Measurements from ENCODE around the gene CLCN6. TPM values are rescaled to one million over a fixed set of nuclear protein-coding genes. Genes with fewer than 3 reads are reported as not detected.

The CLCN6 gene
- total and polyA plus RNA-seq, 2 of the 13 experiments (the other 11 are each of a cell fraction or from before 2014, with no cell fraction given) = 14.9 to 19.3 TPM

GRCh38 chr1:11838349-11839272 lies 32.6 kb downstream of the CLCN6 start (continued):
- TF ChIP-seq PAXIP1 (CRISPR knock-in tag; conservative IDR thresholded peaks at IDR 0.05) = no peak
- no peak for TF ChIP-seq PHB2 (IDR thresholded peaks at IDR 0.05; ENCODE audit: partially characterized antibody)
- TF ChIP-seq RFX3 (CRISPR knock-in tag; IDR thresholded peaks at IDR 0.05) = no peak
- TF ChIP-seq MNT (IDR thresholded peaks at IDR 0.05) = no peak
- TF ChIP-seq ZSCAN12 (CRISPR knock-in tag; IDR thresholded peaks at IDR 0.05) = no peak
- TF ChIP-seq ZNF256 (CRISPR knock-in tag; conservative IDR thresholded peaks at IDR 0.05) = no peak
- no peak for TF ChIP-seq KLF12 (CRISPR knock-in tag; IDR thresholded peaks at IDR 0.05; ENCODE audit: borderline replicate concordance)
- 0 out of 2 replicates have a peak, but pooled peaks have one; percentile 33 for TF ChIP-seq THRA (CRISPR knock-in tag; IDR thresholded peaks at IDR 0.05; ENCODE audit: borderline replicate concordance)
- no peak for TF ChIP-seq PAX8 (CRISPR knock-in tag; IDR thresholded peaks at IDR 0.05; ENCODE audit: borderline replicate concordance)
- no peak for TF ChIP-seq TBX3 (IDR thresholded peaks at IDR 0.05; ENCODE audit: borderline replicate concordance)
- no peak for TF ChIP-seq ZNF18 (CRISPR knock-in tag; IDR thresholded peaks at IDR 0.05; ENCODE audit: insufficient replicate concordance)
- TF ChIP-seq TEF (CRISPR knock-in tag; IDR thresholded peaks at IDR 0.05) = no peak
- TF ChIP-seq KLF6 (CRISPR knock-in tag; IDR thresholded peaks at IDR 0.05) = no peak
- no peak for TF ChIP-seq MIER3 (CRISPR knock-in tag; IDR thresholded peaks at IDR 0.05; ENCODE audit: borderline replicate concordance)
- TF ChIP-seq ZNF282 (IDR thresholded peaks at IDR 0.05; ENCODE audit: partially characterized antibody) = no peak
- no peak for TF ChIP-seq ATRX (CRISPR knock-in tag; IDR thresholded peaks at IDR 0.05; ENCODE audit: borderline replicate concordance)
- TF ChIP-seq E2F2 (CRISPR knock-in tag; IDR thresholded peaks at IDR 0.05; ENCODE audit: borderline replicate concordance) = no peak
- TF ChIP-seq IRF2 (CRISPR knock-in tag; IDR thresholded peaks at IDR 0.05) = peak; percentile 75

Data from HepG2 (cell line).